DMS79 (cell line): ENCODE results near the gene FYB1.
A peak's percentile ranks its signal among the peaks of the same experiment; 100 is the strongest.

Experiments
- DNase-seq: peaks from one replicate; lab custom pipeline; 2025; lab: John Stamatoyannopoulos, UW

FYB1 gene

GRCh38 chr5:39080168-39080567 is 139.2 kb downstream of the FYB1 start:
- no peak for DNase-seq

- no peak for DNase-seq
These were observed 140.2 kb downstream of the FYB1 start for GRCh38 chr5:39079147-39079546.

- DNase-seq = no peak
These were observed 142.3 kb downstream of the FYB1 start for GRCh38 chr5:39076757-39077728.

- DNase-seq = no peak
These were observed 143.1 kb downstream of the FYB1 start for GRCh38 chr5:39076101-39076756.

- peak; percentile 55 for DNase-seq
These were observed 145.1 kb downstream of the FYB1 start, which contains the start of gene RICTOR for GRCh38 chr5:39074017-39074814. RICTOR (minus strand) TSS chr5:39074399; CDS start chr5:39074377, 22 bp downstream.

GRCh38 chr5:39073767-39074016 is 145.7 kb downstream of the FYB1 start:
- no peak for DNase-seq

- DNase-seq = peak; percentile 21
These were observed 146.2 kb downstream of the FYB1 start for GRCh38 chr5:39072925-39073766.

- no peak for DNase-seq
These were observed 151.3 kb downstream of the FYB1 start for GRCh38 chr5:39068099-39068498.

GRCh38 chr5:39064450-39064849 is 154.9 kb downstream of the FYB1 start:
- no peak for DNase-seq

GRCh38 chr5:39063037-39063436 is 156.3 kb downstream of the FYB1 start:
- no peak for DNase-seq

- DNase-seq = no peak
These were observed 156.8 kb downstream of the FYB1 start for GRCh38 chr5:39062530-39062929.

- DNase-seq = no peak
These were observed 157.3 kb downstream of the FYB1 start for GRCh38 chr5:39062104-39062503.

- no peak for DNase-seq
These were observed 160.3 kb downstream of the FYB1 start for GRCh38 chr5:39059064-39059463.

- no peak for DNase-seq
These were observed 161.0 kb downstream of the FYB1 start for GRCh38 chr5:39058178-39058921.

GRCh38 chr5:39057734-39058133 is 161.6 kb downstream of the FYB1 start:
- no peak for DNase-seq

GRCh38 chr5:39055768-39056398 is 163.5 kb downstream of the FYB1 start:
- no peak for DNase-seq
